GM12878 (cell line): ENCODE measurements around the gene RAC2. TPM values are rescaled to one million over a fixed set of nuclear protein-coding genes. Genes with fewer than 3 reads are reported as not detected.

Experiments used
- BCLAF1 ChIP-seq: fragments of 450-650 bp; IDR thresholded peaks from 2 replicates; pipeline ENCODE4 v1.6.1; 2017; ENCODE audit warnings: antibody characterized with exemption, mild to moderate bottlenecking, moderate library complexity
- BHLHE40 ChIP-seq, 2 experiments: fragments of 450-650 bp in 1 of 2; IDR thresholded peaks; 2 replicates each; pipeline ENCODE4 v1.6.1; 2011 to 2017; ENCODE audit warnings: low read depth in 2 of 2, borderline replicate concordance in 1 of 2, improper control_type of control experiment in 1 of 2, low read length in 1 of 2, mild to moderate bottlenecking in 1 of 2
- DPF2 ChIP-seq: fragments of 450-650 bp; IDR thresholded peaks from 2 replicates; pipeline ENCODE4 v1.6.1; 2017; ENCODE audit warnings: mild to moderate bottlenecking
- EGR1 ChIP-seq, 2 experiments: IDR thresholded peaks; 1 replicate in 1 of 2; 2 replicates in 1 of 2; pipeline ENCODE4 v1.6.1; 2011 to 2012; ENCODE audit warnings: low read depth in 2 of 2, low read length in 2 of 2, borderline replicate concordance in 1 of 2, mild to moderate bottlenecking in 1 of 2, moderate library complexity in 1 of 2
- ELK1 ChIP-seq: IDR thresholded peaks from 2 replicates; pipeline ENCODE4 v1.6.1; 2012; ENCODE audit warnings: low read depth, low read length, improper control_type of control experiment
- HDAC6 ChIP-seq: fragments of 200-600 bp; sonication (generic); IDR thresholded peaks from one replicate; pipeline ENCODE4 v1.8.0; 2017; ENCODE audit warnings: antibody characterized with exemption; ENCODE audit not compliant: unreplicated experiment
- KLF5 ChIP-seq: fragments of 450-650 bp; IDR thresholded peaks from 2 replicates; pipeline ENCODE4 v1.6.1; 2014; ENCODE audit warnings: mild to moderate bottlenecking; ENCODE audit not compliant: partially characterized antibody
- LARP7 ChIP-seq: fragments of 450-650 bp; IDR thresholded peaks from 2 replicates; pipeline ENCODE4 v1.6.1; 2017; ENCODE audit warnings: mild to moderate bottlenecking
- MEF2B ChIP-seq: fragments of 450-650 bp; IDR thresholded peaks from 2 replicates; pipeline ENCODE4 v1.6.1; 2018; ENCODE audit warnings: mild to moderate bottlenecking, moderate library complexity; ENCODE audit not compliant: partially characterized antibody, poor library complexity, severe bottlenecking
- MLLT1 ChIP-seq: fragments of 450-650 bp; IDR thresholded peaks from 2 replicates; pipeline ENCODE4 v1.6.1; 2016; ENCODE audit warnings: mild to moderate bottlenecking
- MTA2 ChIP-seq: fragments of 450-650 bp; IDR thresholded peaks from 2 replicates; pipeline ENCODE4 v1.6.1; 2016; ENCODE audit warnings: low read depth, mild to moderate bottlenecking, moderate library complexity
- NBN ChIP-seq: fragments of 450-650 bp; IDR thresholded peaks from 2 replicates; pipeline ENCODE4 v1.6.1; 2016
- NFXL1 ChIP-seq: fragments of 450-650 bp; IDR thresholded peaks from 2 replicates; pipeline ENCODE4 v1.6.1; 2017; ENCODE audit warnings: antibody characterized with exemption, mild to moderate bottlenecking, borderline replicate concordance
- NR2F1 ChIP-seq: fragments of 450-650 bp; conservative IDR thresholded peaks from 2 replicates; pipeline ENCODE4 v1.6.1; 2017; ENCODE audit warnings: mild to moderate bottlenecking
- PAX8 ChIP-seq: fragments of 450-650 bp; IDR thresholded peaks from 2 replicates; pipeline ENCODE4 v1.6.1; 2017; ENCODE audit warnings: mild to moderate bottlenecking, moderate library complexity
- POU2F2 ChIP-seq: IDR thresholded peaks from 3 replicates; pipeline ENCODE4 v1.6.1; 2011; ENCODE audit warnings: low read depth, mild to moderate bottlenecking, low read length, borderline replicate concordance
- SMARCA5 ChIP-seq: fragments of 450-650 bp; IDR thresholded peaks from 2 replicates; pipeline ENCODE4 v1.6.1; 2017; ENCODE audit warnings: mild to moderate bottlenecking
- SREBF1 ChIP-seq: IDR thresholded peaks from 2 replicates; pipeline ENCODE4 v1.6.1; 2012; ENCODE audit warnings: mild to moderate bottlenecking, low read length
- STAT1 ChIP-seq: fragments of 450-650 bp; conservative IDR thresholded peaks from 2 replicates; pipeline ENCODE4 v1.6.1; 2014; ENCODE audit warnings: antibody characterized with exemption, mild to moderate bottlenecking
- WRNIP1 ChIP-seq: IDR thresholded peaks from 2 replicates; pipeline ENCODE4 v1.6.1; 2011; ENCODE audit warnings: low read depth, low read length, improper control_type of control experiment, borderline replicate concordance
- ZNF592 ChIP-seq: fragments of 450-650 bp; IDR thresholded peaks from 2 replicates; pipeline ENCODE4 v1.6.1; 2017; ENCODE audit warnings: mild to moderate bottlenecking, moderate library complexity
- polyA plus RNA-seq, 11 experiments: library from polyadenylated mRNA; depleted of rRNA in 4 of 11; unstranded in 6 of 11; stranded (reverse) in 5 of 11; fragments of >200 nt; fragmentation: Nextera tagmentation in 4 of 11; fragmentation: Illumina TruSeq in 1 of 11; extraction: Ambion mirVana in 4 of 11; extraction: Trizol in 1 of 11; gene quantifications; 1 replicate in 1 of 11; 2 replicates in 10 of 11; pipeline versions ENCODE4 v1.2.1 to v1.2.3, GENCODE V29; 2011 to 2016; ENCODE audit warnings: inconsistent platforms in 2 of 11, missing spikeins in 2 of 11, low read depth in 1 of 11
- total RNA-seq, 4 experiments: library from RNA; depleted of rRNA in 3 of 4; stranded (reverse); fragments of >200 nt in 3 of 4; fragmentation: Illumina TruSeq in 1 of 4; extraction: Trizol in 1 of 4; gene quantifications; 2 replicates each; pipeline versions ENCODE4 v1.2.1 to v1.2.3, GENCODE V29; 2013 to 2021

RAC2 gene
- total and polyA plus RNA-seq, 10 of the 15 experiments (the other 5 are each of a cell fraction or from before 2014, with no cell fraction given), result 102 to 386 (median 304) TPM

- TF ChIP-seq MLLT1 (no peak; the same call in 1 of the 2 replicates), BHLHE40 (IDR thresholded peaks at IDR 0.05; ENCODE audit: borderline replicate concordance in 1 of 2, low read depth in 2 of 2, low read length in 1 of 2) (peak in 1 of 2 experiments; percentile 20; a peak in 1 of 4 replicates), PAX8 (no peak), MTA2 (no peak), ZNF592 (no peak), ELK1 (no peak), DPF2 (no peak), SMARCA5 (peak; percentile 90), NR2F1 (0 out of 2 replicates have a peak, but pooled peaks have one; percentile 14), POU2F2 (no peak; the same call in 2 of the 3 replicates), STAT1 (no peak), BCLAF1 (no peak), LARP7 (no peak; the same call in 1 of the 2 replicates), HDAC6 (no peak), NFXL1 (peak; percentile 64; the same call in 1 of the 2 replicates), NBN (peak; percentile 60; the same call in 1 of the 2 replicates), SREBF1 (no peak), KLF5 (no peak), WRNIP1 (no peak), EGR1 (IDR thresholded peaks at IDR 0.05; ENCODE audit: borderline replicate concordance in 1 of 2, low read depth in 2 of 2, low read length in 2 of 2) (peak in 1 of 2 experiments; percentile 21; a peak in 1 of 3 replicates), MEF2B (peak; percentile 73)
These were observed 13.2 kb downstream of the RAC2 start (continued) for GRCh38 chr22:37230673-37231405.
